ENCODE results near the gene COPS9. TPM values are rescaled to one million over a fixed set of nuclear protein-coding genes. Genes with fewer than 3 reads are reported as not detected.

COPS9 gene
- total and polyA plus RNA-seq, 10 of the 15 experiments (the other 5 are each of a cell fraction or from before 2014, with no cell fraction given): 80.8 to 419 (median 213) TPM

Other genes with a start within 250 kb of the COPS9 start
- gene NDUFA10, start 111.0 kb downstream of the COPS9 start, total RNA-seq (2014; rRNA removed): 149 and 172 TPM in 2 replicates
- gene NDUFA10, start 111.0 kb downstream of the COPS9 start, total RNA-seq (2014; rRNA removed; fragmentation: Illumina TruSeq; extraction: Trizol): 104 and 106 TPM in 2 replicates
- gene NDUFA10, start 111.0 kb downstream of the COPS9 start, total RNA-seq (2021): 144 and 147 TPM in 2 replicates
- 123 and 160 TPM in 2 replicates for gene NDUFA10, start 111.0 kb downstream of the COPS9 start, polyA plus RNA-seq (2011; rRNA removed)
- 112 and 116 TPM in 2 replicates for gene NDUFA10, start 111.0 kb downstream of the COPS9 start, polyA plus RNA-seq (2014; fragmentation: Illumina TruSeq; extraction: Trizol)
- 100 to 1,000 TPM in 1 of 2 experiments, 10 to 100 TPM in 1; 44.1 to 133 TPM for gene NDUFA10, start 111.0 kb downstream of the COPS9 start, polyA plus RNA-seq (2014; fragmentation: Nextera tagmentation; extraction: Ambion mirVana)
- gene NDUFA10, start 111.0 kb downstream of the COPS9 start, polyA plus RNA-seq (2014; rRNA removed): 155 and 169 TPM in 2 replicates
- gene NDUFA10, start 111.0 kb downstream of the COPS9 start, polyA plus RNA-seq (2016; fragmentation: Nextera tagmentation; extraction: Ambion mirVana): 100 to 1,000 TPM; 215 to 216 TPM
- gene OR6B2, start 105.9 kb downstream of the COPS9 start, total RNA-seq (2014; rRNA removed): not detected in 2 replicates
- not detected in 2 replicates for gene OR6B2, start 105.9 kb downstream of the COPS9 start, total RNA-seq (2014; rRNA removed; fragmentation: Illumina TruSeq; extraction: Trizol)
- gene OR6B2, start 105.9 kb downstream of the COPS9 start, total RNA-seq (2021): not detected in 2 replicates
- gene OR6B2, start 105.9 kb downstream of the COPS9 start, polyA plus RNA-seq (2011; rRNA removed): not detected in 2 replicates
- gene OR6B2, start 105.9 kb downstream of the COPS9 start, polyA plus RNA-seq (2014; fragmentation: Illumina TruSeq; extraction: Trizol): not detected in 2 replicates
- not detected for gene OR6B2, start 105.9 kb downstream of the COPS9 start, polyA plus RNA-seq (2014; fragmentation: Nextera tagmentation; extraction: Ambion mirVana)
- gene OR6B2, start 105.9 kb downstream of the COPS9 start, polyA plus RNA-seq (2014; rRNA removed): not detected in 2 replicates
- not detected for gene OR6B2, start 105.9 kb downstream of the COPS9 start, polyA plus RNA-seq (2016; fragmentation: Nextera tagmentation; extraction: Ambion mirVana)
- gene OR6B3, start 82.8 kb downstream of the COPS9 start, total RNA-seq (2014; rRNA removed): not detected in 2 replicates
- not detected in 2 replicates for gene OR6B3, start 82.8 kb downstream of the COPS9 start, total RNA-seq (2014; rRNA removed; fragmentation: Illumina TruSeq; extraction: Trizol)
- not detected in 2 replicates for gene OR6B3, start 82.8 kb downstream of the COPS9 start, total RNA-seq (2021)
- not detected in 2 replicates for gene OR6B3, start 82.8 kb downstream of the COPS9 start, polyA plus RNA-seq (2011; rRNA removed)
- not detected in 2 replicates for gene OR6B3, start 82.8 kb downstream of the COPS9 start, polyA plus RNA-seq (2014; fragmentation: Illumina TruSeq; extraction: Trizol)
- not detected for gene OR6B3, start 82.8 kb downstream of the COPS9 start, polyA plus RNA-seq (2014; fragmentation: Nextera tagmentation; extraction: Ambion mirVana)
- not detected in 2 replicates for gene OR6B3, start 82.8 kb downstream of the COPS9 start, polyA plus RNA-seq (2014; rRNA removed)
- gene OR6B3, start 82.8 kb downstream of the COPS9 start, polyA plus RNA-seq (2016; fragmentation: Nextera tagmentation; extraction: Ambion mirVana): not detected
- gene OTOS, start 4.4 kb upstream of the COPS9 start, total RNA-seq (2014; rRNA removed): not detected in 2 replicates
- gene OTOS, start 4.4 kb upstream of the COPS9 start, total RNA-seq (2014; rRNA removed; fragmentation: Illumina TruSeq; extraction: Trizol): not detected in 2 replicates
- not detected in 2 replicates for gene OTOS, start 4.4 kb upstream of the COPS9 start, total RNA-seq (2021)
- not detected in 2 replicates for gene OTOS, start 4.4 kb upstream of the COPS9 start, polyA plus RNA-seq (2011; rRNA removed)
- not detected in 2 replicates for gene OTOS, start 4.4 kb upstream of the COPS9 start, polyA plus RNA-seq (2014; fragmentation: Illumina TruSeq; extraction: Trizol)
- not detected for gene OTOS, start 4.4 kb upstream of the COPS9 start, polyA plus RNA-seq (2014; fragmentation: Nextera tagmentation; extraction: Ambion mirVana)
- gene OTOS, start 4.4 kb upstream of the COPS9 start, polyA plus RNA-seq (2014; rRNA removed): not detected in 2 replicates
- gene OTOS, start 4.4 kb upstream of the COPS9 start, polyA plus RNA-seq (2016; fragmentation: Nextera tagmentation; extraction: Ambion mirVana): not detected